ENCODE measurements around the gene CDC42BPA.

CDC42BPA gene

GRCh38 chr1:226958300-226958699, 360.0 kb downstream of the CDC42BPA start:
- DNase-seq = peak; percentile 51

DNA sequence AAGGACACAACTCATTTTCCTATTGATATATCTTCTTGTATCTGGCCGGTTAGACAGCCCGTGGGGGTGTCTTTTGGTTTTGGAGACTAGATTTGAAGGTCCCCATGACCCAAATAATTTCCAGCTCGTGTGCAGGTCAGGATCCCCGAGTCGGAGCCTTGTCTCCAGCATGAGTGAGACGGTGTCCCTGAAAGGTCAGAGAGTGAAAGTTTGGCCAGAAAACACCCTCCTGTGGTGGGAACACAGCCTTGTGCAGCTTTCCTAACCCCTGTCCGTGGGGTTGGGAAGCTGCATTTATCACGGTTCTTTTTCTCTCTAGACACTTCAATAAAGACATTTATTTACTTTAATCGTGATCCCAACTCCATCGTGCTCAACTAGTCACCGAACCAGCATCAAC, 360.6 kb downstream of the CDC42BPA start:
- peak; percentile 13 for DNase-seq

DNA sequence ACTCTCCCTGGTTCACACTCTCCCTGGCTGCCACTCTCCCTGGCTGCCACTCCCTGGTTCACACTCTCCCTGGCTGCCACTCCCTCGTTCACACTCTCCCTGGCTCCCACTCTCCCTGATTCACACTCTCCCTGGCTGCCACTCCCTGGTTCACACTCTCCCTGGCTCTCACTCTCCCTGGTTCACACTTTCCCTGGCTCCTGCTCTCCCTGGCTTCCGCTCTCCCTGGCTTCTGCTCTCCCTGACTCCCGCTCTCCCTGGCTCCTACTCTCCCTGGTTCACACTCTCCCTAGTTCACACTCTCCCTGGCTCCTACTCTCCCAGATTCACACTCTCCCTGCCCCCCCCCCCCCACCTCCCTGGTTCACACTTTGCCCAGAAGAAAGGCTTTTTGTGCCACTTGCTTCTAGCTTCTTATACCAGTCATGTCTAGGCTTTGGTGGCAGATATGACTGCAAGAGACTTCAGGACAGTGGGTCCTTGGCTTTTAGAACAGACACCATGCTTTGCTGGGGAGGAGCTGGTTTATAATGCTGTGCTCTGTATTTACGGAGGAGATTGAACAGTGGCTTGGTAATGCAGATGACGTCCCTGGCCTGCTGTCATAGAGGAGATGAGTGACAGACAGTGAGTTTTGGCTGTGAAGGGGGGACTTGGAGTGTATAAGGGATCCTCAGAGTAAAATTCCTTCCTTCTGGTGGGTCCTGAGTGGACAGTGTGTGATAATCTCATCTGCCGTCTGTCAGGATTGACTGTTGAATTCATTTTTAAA, 361.2 kb downstream of the CDC42BPA start:
- DNase-seq = peak; percentile 34

GRCh38 chr1:226955857-226956256, 362.4 kb downstream of the CDC42BPA start:
- DNase-seq = peak; percentile 8

DNA sequence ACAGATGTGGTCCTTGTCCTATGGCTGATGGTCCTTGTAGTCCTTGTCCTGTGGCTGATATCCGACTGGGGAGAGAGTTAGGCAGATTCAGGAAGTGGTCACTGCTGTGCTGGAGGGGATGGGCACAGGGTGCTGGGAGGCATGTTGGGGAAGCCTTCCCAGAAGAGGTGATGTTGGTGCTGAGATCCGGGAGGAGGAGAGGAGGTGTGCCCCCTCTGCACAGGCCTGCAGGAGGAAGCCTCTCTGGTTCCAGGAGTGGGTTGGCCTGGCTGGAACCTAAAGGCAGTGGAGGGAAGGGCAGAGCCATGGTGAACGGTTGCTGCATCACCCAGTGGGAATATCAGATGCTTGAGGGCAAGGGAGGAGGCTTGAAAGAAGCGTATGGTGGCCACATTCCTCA, 363.5 kb downstream of the CDC42BPA start:
- peak; percentile 48 for DNase-seq

GRCh38 chr1:226954337-226954736, 364.0 kb downstream of the CDC42BPA start:
- DNase-seq = peak; percentile 50

GRCh38 chr1:226953175-226953800, 365.0 kb downstream of the CDC42BPA start:
- DNase-seq = peak; percentile 37

GRCh38 chr1:226952118-226952441, 366.2 kb downstream of the CDC42BPA start:
- DNase-seq = peak; percentile 37

- peak; percentile 31 for DNase-seq
These were observed 366.8 kb downstream of the CDC42BPA start for GRCh38 chr1:226951286-226952117.

DNA sequence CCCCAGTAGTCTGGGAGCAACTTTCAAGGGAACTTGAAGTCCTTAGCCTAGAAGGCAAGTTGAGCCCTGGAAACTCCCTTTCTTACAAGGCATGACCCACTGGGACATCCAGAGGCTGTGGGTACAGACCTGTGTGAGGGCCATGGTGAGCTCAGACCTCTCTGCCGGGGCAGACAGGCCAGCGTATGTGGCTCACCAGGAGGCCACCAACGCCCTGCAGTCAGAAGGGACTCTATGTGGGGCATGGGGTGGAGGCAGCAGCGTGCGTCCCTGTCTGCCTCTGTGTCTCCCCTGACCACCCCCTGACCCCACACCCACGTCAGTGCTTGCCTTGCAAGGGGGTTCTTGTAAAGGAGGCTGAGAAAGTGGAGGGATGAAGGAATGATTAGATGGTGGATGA, 367.4 kb downstream of the CDC42BPA start:
- peak; percentile 50 for DNase-seq

- DNase-seq = no peak
These were observed 368.0 kb downstream of the CDC42BPA start for GRCh38 chr1:226950316-226950715.

DNA sequence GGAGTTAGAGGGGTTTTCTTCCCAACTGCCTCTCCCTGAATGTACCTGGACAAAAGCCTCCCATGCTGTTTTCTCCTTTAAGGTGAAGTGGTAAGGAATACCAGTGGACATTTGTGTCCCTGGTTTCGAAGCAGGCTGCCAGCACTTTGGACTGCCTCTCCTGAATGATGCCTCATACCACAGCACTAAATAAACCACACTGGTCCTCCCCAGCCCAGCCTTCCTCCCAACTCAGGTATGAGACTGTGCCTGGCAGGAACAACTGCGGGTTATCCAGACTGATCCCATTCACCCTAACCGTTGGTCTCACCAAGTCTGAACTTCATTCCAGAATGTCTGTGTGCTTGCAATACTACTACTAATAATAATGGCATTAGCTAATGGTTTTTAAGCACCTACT, 368.9 kb downstream of the CDC42BPA start:
- no peak for DNase-seq

DNA sequence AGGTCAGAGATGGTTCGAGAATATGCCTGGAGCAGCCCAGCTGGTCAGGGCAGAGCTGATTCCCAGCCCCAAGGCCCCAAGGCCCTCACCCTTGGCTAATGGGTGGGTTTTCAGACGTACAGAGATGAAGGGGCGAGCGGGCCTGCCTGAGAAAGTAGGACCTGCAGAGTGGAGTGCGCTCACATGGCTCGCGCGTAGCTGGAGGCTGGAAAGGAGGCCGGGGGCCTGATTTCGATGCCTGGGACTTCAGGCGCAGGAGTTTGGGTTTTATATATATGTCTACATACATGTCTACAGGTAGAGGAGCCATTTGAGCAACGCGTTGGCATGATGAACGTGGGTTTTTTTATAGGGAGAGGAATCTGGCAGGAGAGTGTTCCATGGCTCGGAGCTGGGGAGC, 369.3 kb downstream of the CDC42BPA start:
- DNase-seq = no peak

- no peak for DNase-seq
These were observed 369.8 kb downstream of the CDC42BPA start for GRCh38 chr1:226948480-226948879.

- DNase-seq = no peak
These were observed 370.2 kb downstream of the CDC42BPA start for GRCh38 chr1:226948051-226948450.

DNA sequence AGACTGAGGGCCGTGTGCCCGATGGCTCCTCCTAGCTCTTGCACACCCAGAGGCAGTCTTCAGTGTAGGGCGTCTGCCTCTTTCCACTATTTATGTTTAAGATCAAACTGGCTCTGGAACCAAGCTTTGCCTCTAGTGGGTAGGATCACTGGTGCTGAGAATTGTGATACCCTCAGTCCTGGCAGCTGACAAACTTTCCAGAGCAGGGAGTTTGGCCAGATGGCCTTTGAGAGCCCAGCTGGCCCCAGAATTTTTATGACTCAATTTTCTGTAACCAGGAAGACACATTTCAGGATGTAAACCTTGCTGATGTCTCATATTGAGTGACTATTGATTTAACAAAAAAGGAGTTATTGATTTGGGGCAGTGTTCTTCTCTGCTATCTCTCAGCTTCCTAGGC, 371.5 kb downstream of the CDC42BPA start:
- no peak for DNase-seq

DNA sequence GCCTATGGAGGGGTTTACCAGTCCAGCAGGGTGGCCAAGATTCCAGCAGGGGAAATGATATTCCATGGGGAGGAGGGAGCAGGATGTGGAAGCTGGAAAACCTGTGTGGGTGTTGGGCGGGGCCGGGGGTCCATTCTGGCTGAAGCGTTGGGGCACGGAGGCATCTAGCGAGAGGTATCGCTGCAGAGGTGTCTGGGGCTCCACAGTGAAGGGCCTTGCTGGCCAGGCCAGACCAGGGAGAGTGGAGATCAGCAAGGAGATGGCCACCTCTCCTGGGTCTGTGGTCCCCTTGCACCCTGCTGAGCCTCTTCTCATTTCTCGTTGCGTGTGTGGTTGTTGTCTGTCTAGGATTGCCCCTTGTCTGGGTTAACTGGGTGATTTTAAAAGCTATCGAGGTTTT, 372.0 kb downstream of the CDC42BPA start:
- DNase-seq = no peak

DNA sequence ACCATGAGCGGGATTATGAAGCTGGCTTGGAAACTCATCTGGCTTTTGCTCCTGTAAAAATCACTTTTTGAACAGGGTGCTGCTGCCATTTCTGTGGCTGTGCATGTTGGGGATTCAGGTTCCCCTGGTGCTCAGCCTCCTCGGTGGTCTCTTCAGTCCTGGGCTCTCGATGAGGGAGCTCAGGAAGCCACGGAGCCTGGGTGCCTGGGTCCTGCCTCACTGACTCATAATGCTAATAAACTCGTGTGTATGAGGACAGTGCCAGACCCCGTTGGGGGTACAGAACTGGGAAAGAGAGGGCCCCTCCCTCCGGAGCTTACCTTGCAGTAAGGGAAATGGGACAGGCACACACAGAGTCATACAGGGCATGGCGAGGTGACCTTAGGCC, 372.4 kb downstream of the CDC42BPA start:
- no peak for DNase-seq

DNA sequence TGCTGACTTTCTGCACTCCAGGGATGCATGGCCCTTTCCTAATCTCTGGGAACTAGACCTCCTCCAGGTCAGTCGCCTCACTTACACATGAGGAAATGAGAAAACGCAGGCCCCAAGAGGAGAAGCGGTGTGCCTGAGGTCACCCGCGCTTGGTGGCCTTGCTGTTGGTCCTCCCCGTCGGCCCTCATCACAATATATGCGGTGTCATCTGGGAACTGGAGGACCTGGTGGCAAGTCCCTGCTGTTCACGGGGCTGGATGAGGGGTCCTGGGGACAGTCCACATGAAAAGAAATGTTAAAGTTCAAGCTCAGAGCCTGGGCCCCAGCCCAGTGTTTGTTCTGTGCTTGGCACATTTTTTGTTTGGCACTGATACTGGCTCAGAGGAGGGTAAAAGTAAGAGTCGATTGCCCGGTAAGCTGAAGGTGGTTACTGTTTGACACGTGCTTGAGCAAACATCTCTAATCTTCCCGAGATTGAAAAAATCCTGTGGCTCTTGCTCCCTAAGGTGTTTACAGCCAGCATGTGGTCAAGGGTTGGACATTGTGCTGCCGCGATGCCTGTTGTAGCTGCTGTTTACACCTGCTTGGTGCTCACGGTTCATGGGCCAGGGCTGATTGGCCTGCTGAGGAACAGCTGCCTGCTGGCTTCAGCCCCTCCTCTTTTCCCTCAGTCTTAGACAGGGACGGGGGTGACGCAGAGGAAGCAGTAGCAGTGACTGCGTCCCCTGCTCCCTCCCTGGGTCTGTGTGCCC, 373.0 kb downstream of the CDC42BPA start:
- peak; percentile 53 for DNase-seq

DNA sequence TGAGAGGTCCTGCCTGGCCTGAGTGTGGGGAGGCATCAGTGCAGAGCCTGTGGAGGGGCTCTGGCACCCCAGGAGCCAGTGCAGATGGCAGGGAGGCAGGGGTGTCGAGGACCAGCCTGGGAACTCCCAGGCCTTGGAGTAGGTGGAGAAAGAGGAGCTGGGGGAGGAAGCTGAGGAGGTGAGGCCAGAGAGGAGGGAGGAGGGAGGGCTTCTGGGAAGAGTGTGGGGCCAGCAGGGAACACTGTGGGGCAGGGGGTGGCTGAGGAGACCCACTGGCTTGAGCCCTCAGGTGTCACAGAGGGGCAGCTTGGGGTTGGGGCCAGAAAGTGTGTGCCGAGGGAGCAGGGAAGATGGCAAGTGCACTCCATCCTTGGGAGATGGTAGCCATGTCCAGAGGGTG, 374.4 kb downstream of the CDC42BPA start:
- DNase-seq = no peak

DNA sequence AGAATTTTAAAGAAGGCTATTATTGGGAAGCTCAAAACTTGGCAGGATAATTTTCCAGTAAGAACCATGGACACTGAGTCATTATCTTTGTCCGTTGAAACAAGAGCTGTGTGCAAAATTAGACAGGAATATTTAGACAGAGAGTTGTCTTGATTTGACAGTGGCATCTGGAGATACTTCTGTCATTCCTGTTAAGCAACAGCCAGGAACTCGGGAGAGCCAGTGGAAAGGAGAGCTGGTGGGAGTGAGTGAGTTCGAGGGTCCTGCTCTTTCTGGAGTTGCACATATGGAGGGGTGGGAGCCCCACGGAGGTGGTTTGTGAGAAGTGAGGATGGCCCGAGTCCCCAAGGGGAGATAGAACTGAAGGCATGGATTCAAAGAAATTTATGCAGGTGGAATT, 375.1 kb downstream of the CDC42BPA start:
- DNase-seq = peak; percentile 38

DNA sequence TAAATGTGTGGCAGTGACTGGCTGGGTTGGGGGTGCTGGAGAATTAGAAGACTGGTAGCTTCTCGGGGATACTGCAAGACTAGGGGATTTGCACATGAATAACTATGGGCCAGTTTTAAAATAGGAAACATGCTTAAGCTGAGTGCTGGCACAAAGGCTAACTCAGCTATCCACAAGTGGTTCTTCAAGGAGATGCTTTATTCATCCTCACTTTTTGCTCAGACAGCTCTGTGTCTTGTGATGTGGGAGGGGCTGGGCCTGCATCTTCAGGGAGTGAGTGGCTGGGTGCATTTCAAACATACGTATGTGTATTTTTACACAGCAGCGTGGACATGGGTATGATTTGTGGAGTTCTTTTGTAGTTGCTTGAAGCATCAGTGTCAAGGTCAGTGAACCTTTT, 375.9 kb downstream of the CDC42BPA start:
- DNase-seq = no peak

DNA sequence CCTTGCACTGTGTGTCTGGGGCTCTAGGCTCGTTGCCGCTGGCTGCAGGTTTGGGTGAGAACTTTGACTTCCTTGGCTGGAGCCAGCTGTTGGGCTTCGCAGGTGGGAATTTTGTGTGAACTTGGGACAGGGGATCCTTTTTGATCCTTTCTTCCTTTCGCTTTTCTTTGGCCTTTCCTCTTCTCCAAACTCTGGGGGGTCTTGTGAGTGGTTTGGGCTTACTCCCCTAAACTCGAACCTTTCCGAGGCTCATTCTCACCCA, 377.6 kb downstream of the CDC42BPA start:
- no peak for DNase-seq

Measured in activated effector memory CD4-positive, alpha-beta T cell treated with anti-CD3 and anti-CD28 coated beads, Interleukin-2, amount 50 U/mL, for 16 hours (primary cell).